GM12864 (cell line): ENCODE measurements around the gene NBAS.

ENCODE experiments used
- DNase-seq: peaks from one replicate; pipeline ENCODE4 v3.0.0-alpha.2; 2011; ENCODE audit warnings: low read depth
- H3K4me3 ChIP-seq: 2 replicates; pipeline ENCODE4 v1.5.1; 2011; ENCODE audit warnings: mild to moderate bottlenecking, low read depth, low read length, control low read depth
- TF ChIP-seq, protein P1 (sequence below): IDR thresholded peaks from 2 replicates; pipeline ENCODE4 v1.5.1; 2011; ENCODE audit warnings: low read depth, mild to moderate bottlenecking, moderate library complexity, low read length, control low read depth, inconsistent platforms; ENCODE audit errors: missing control alignments

Gene NBAS

DNA sequence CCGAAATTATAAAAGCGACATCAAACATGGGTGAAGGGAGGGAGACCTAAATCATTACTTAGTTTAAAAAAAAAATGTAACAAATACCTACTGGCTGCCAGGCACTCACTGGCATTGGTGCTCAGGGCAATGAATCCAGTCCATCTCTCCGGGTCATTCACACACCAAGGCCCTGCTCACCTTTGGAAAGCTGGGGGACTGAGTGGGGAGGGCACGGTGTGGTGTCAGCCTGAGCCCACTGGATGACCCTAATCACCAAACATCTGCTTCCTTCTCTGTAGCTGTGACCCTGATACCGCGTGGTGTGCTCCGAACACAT, 30.2 kb upstream of the NBAS start:
- DNase-seq = no peak
- H3K4me3 ChIP-seq = peak overlapping the region; percentile 90
- TF ChIP-seq, protein P1, sequence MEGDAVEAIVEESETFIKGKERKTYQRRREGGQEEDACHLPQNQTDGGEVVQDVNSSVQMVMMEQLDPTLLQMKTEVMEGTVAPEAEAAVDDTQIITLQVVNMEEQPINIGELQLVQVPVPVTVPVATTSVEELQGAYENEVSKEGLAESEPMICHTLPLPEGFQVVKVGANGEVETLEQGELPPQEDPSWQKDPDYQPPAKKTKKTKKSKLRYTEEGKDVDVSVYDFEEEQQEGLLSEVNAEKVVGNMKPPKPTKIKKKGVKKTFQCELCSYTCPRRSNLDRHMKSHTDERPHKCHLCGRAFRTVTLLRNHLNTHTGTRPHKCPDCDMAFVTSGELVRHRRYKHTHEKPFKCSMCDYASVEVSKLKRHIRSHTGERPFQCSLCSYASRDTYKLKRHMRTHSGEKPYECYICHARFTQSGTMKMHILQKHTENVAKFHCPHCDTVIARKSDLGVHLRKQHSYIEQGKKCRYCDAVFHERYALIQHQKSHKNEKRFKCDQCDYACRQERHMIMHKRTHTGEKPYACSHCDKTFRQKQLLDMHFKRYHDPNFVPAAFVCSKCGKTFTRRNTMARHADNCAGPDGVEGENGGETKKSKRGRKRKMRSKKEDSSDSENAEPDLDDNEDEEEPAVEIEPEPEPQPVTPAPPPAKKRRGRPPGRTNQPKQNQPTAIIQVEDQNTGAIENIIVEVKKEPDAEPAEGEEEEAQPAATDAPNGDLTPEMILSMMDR = no peak

DNA sequence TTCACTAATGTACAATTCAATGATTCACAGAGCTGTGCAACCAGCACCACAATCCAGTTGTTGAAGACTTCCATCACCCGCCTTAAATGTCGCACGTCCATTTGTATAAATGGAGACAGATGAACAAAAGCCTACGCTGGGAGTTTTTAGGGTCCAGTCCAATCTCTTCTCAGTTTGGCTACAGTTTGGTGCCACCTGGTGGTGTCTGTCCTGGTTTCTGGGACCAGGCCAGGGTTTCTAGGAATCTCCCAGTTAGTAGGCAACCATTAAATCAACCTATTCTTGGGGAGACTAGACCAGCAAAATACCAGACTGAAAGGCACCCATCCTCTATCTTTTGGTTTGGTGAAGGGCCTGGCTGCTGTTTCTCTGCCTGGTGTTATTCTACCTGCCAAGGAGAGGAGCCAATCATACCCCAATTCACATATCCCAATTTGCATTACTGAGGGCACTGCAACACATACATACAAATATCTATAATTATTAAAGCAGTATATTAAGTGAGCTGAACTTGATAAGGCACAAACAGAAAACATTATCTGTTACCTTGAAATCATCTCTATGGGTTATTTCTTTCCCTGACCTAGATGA, 27.3 kb upstream of the NBAS start:
- TF ChIP-seq, protein P1 = peak; percentile 37
- no peak overlapping the region for H3K4me3 ChIP-seq
- DNase-seq = no peak

- TF ChIP-seq, protein P1 = no peak
- no peak overlapping the region for H3K4me3 ChIP-seq
- no peak for DNase-seq
Measured at GRCh38 chr2:15584767-15585469, 23.8 kb upstream of the NBAS start.

GRCh38 chr2:15584316-15584715, 23.2 kb upstream of the NBAS start:
- no peak for DNase-seq
- TF ChIP-seq, protein P1 = no peak
- H3K4me3 ChIP-seq = no peak overlapping the region

- DNase-seq = no peak
- TF ChIP-seq, protein P1 = no peak
Measured at GRCh38 chr2:15583826-15584225, 22.7 kb upstream of the NBAS start.

DNA sequence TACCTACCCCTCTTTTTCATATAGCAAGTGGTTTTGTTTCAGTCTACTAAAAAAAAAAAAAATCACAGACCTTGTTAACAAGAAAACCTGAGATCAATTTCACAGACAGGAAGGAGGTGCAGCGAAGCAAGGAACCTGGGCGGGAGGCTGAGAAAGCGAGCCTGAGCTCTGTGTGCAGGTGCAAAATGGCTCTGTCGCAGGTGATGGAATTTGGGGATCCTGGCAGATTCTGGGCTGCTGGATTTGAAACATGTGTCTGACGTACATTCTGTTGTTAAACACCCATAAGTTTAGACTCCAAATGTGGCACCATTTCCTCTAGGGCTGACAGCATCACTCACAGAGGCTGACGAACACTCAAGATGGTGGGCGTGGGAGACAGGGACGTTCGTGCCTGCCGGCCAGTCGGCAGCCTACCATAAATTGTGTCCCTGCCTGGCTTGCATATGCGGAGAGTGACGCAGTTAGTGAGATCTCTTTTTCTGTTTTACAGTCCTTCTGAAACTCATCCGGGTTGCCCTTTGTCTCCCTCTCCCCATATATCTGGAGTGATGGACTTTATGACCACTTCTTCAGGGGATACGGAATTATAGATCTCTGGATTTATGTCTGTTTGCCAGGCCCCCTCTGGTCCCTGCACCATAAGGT, 21.7 kb upstream of the NBAS start:
- no peak overlapping the region for H3K4me3 ChIP-seq
- TF ChIP-seq, protein P1 = no peak
- no peak for DNase-seq

More at GRCh38 chr2:15583826-15584225, 22.7 kb upstream of the NBAS start:
- H3K4me3 ChIP-seq = no peak overlapping the region
